HG03139 (cell line): ENCODE data around the gene NMT1.

Source experiments
- ATAC-seq: cut with Tn5 transposase; IDR thresholded peaks from one replicate; pipeline ENCODE4 v1.9.1; 2021; ENCODE audit not compliant: unreplicated experiment

Gene NMT1

GRCh38 chr17:45132572-45133463, 71.7 kb downstream of the NMT1 start:
- no peak for ATAC-seq

- ATAC-seq: peak; percentile 69
These were observed 74.3 kb downstream of the NMT1 start, which contains the start of gene ACBD4 for GRCh38 chr17:45135192-45135977. Gene ACBD4, plus strand, starts transcription at chr17:45135687. Its CDS starts 458 bp downstream, at chr17:45136145.

GRCh38 chr17:45135978-45136791, 75.1 kb downstream of the NMT1 start:
- no peak for ATAC-seq

GRCh38 chr17:45136846-45137560, 75.9 kb downstream of the NMT1 start:
- no peak for ATAC-seq

- no peak for ATAC-seq
These were observed 76.6 kb downstream of the NMT1 start for GRCh38 chr17:45137561-45138305.

- no peak for ATAC-seq
These were observed 77.9 kb downstream of the NMT1 start for GRCh38 chr17:45138911-45139532.

- ATAC-seq: no peak
These were observed 78.4 kb downstream of the NMT1 start for GRCh38 chr17:45139533-45139920.

GRCh38 chr17:45143094-45143670, 82.1 kb downstream of the NMT1 start:
- ATAC-seq: no peak

- no peak for ATAC-seq
These were observed 82.7 kb downstream of the NMT1 start for GRCh38 chr17:45143767-45144198.

GRCh38 chr17:45144199-45145034, 83.3 kb downstream of the NMT1 start:
- ATAC-seq: no peak

- ATAC-seq: no peak
These were observed 83.9 kb downstream of the NMT1 start for GRCh38 chr17:45145035-45145389.

GRCh38 chr17:45146166-45146565, 85.0 kb downstream of the NMT1 start:
- ATAC-seq: no peak

GRCh38 chr17:45146592-45146889, 85.4 kb downstream of the NMT1 start:
- no peak for ATAC-seq

GRCh38 chr17:45146890-45147580, 85.9 kb downstream of the NMT1 start:
- peak; percentile 5 for ATAC-seq

- peak; percentile 24 for ATAC-seq
These were observed 86.6 kb downstream of the NMT1 start for GRCh38 chr17:45147581-45148182.

GRCh38 chr17:45148183-45149036, 87.3 kb downstream of the NMT1 start, which contains the start of gene HEXIM1:
Gene HEXIM1, plus strand, starts transcription at chr17:45148475. Its CDS starts 716 bp downstream, at chr17:45149191.
- peak; percentile 65 for ATAC-seq
